Ureter (tissue), 1 donor: ENCODE measurements around the gene WWP2. TPM values are rescaled to one million over a fixed set of nuclear protein-coding genes. Genes with fewer than 3 reads are reported as not detected.
"Not testable (repeated sequence)": the region's sequence is repeated elsewhere in the genome, so short reads cannot be mapped to it uniquely, and the experiment has no call there.

Experiments used
- DNase-seq: peaks from one replicate; pipeline ENCODE4 v3.0.0-alpha.2; 2020; ENCODE audit warnings: low spot score
- total RNA-seq: library from RNA; stranded (reverse); gene quantifications from one replicate; pipeline ENCODE4 v1.2.4, GENCODE V29; 2023
- donor health status: DM: yes; HTN: yes; CAD: no.

WWP2 gene
- total RNA-seq, 1 donor from 2014 or later = 97.8 TPM

- DNase-seq = no peak
These were observed 16.2 kb upstream of the WWP2 start for GRCh38 chr16:69745959-69746358.

- no peak for DNase-seq
These were observed 15.0 kb upstream of the WWP2 start for GRCh38 chr16:69747115-69747514.

DNA sequence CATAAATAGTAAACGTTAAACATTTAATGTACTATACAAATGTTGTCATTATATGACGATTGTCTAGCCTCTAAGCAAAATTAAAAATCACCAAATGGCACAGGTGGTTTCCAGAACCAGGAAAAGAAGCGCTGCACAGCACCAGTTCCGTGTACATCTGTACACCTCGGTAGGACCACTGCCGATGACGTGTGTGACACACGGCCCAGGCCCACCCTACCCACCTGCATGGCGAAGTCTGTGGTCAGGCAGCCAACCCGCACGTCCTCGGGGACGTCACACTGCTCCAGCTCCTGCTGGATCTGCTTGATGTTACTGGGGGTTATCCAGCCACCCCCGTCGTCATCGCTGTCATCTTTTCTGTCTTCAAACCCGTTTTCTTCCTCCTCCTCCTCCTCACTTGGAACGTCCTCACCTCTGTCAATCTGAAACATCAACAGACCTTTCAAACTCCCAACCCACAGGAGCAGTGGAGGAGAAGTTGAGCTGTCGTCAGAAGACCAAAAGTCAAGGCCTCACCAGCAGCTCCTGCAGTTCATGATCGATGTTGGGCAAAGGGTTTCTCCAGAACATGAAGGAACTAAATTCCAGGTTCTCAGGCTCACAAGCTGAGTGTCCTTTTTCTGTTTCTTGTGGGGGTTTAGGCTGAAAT lies 13.3 kb upstream of the WWP2 start:
- no peak for DNase-seq

GRCh38 chr16:69754143-69754468 lies 8.0 kb upstream of the WWP2 start:
- no peak for DNase-seq

DNA sequence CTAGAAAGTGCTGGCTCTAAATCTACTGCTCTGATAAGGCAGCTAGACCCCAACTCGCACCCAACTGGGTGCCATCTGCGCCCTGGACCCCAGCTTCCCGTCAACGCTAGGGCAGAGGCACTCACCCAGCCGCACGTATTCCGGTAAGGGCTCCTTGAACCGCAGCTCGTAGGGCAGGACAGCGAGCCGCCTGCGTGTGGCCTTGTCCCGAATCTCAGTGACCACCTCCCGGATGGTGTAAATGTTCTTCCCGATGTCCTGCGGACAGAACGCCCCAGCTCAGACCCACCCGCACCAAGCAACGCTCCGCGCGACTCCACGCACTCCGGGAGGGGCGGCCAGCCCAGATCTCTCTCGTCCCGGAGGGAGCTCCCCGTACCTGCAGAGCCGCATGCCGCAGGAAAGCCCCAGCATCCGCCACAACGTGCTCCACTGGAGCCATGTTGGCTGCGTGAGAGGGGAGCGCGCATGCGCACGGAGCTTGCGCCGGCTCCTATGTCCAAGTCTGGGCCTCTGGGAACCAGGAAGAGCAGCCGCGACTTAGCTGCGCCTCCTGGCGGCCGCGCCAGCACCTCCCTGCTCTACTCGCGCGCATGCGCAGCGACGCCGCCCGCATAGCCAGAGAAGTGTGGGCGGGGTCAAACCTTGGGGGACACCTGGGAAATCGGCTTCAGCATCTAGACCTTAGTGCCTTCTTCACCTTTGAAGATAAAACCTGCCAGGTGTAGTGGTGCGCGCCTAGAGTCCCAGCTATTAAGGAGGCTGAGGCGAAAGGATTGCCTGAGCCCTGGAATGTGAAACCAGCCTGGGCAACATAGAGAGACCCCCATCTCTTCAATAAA lies 7.4 kb upstream of the WWP2 start, which contains the start of gene NOB1:
Gene NOB1, minus strand, starts transcription at position 458 of the 842 bp plus-strand sequence. Its CDS starts 16 bp downstream, at position 442.
- DNase-seq = peak; percentile 95

- no peak for DNase-seq
These were observed 5.4 kb upstream of the WWP2 start for GRCh38 chr16:69756705-69757104.

- DNase-seq = not testable (repeated sequence)
These were observed 4.8 kb upstream of the WWP2 start for GRCh38 chr16:69757375-69757774.

GRCh38 chr16:69762814-69763598 lies 874 bp downstream of the WWP2 start:
- DNase-seq = no peak

GRCh38 chr16:69763599-69763942 lies 1.4 kb downstream of the WWP2 start:
- DNase-seq = no peak

GRCh38 chr16:69767459-69768229 lies 5.5 kb downstream of the WWP2 start:
- no peak for DNase-seq

DNA sequence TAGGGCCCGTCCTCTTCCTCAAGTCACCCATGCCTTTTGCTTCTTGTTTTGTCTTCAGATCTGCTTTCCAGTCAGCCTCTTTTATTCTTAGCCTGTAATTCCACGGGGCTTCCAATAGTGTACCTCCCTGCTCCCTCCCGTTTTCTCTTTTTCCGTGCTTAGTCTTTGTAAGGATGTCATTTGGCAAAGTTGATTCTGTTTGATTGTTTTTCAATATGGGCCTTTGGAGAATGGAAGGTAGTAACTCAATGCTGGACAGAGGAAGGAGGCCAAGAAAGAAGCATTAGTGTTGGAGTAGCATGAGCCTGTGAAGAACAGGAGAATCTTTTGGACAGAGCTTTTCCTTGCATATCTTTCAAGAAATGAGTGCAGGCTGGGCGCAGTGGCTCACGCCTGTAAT lies 6.5 kb downstream of the WWP2 start:
- no peak for DNase-seq

DNA sequence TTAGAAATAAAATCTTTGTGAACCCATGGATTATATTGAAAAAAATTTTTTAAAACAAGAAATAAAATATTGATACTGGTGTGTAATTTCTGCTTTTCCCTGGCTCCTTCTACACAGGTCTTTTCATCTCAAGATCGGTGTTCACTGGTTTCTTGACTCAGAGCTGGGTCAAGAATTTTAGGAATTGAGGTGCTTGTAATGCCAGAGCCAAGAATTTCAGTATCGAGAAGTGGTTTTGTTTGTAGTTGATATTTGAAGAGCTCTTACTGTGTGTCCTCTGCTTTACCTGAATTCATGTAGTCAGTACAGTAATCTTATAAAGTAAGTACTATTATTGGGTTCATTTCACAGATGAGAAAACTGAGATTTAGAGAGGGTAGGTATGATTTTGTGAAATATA lies 7.3 kb downstream of the WWP2 start:
- DNase-seq = no peak

DNA sequence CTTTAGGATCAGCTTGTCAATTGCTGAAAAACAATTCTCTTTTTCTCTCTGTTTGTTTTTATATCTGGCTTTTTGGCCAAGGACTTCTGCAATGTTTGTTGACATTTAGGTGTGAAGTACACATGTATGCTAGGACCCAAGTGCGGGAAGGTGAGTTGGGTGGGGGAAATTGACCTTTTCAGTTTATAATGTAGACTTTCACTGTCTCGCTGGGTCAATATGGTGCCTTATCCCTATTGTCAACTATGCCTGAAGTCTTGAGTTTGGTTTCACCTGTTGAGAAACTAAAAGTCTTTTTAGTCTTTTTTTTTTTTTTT lies 9.5 kb downstream of the WWP2 start:
- DNase-seq = no peak

DNA sequence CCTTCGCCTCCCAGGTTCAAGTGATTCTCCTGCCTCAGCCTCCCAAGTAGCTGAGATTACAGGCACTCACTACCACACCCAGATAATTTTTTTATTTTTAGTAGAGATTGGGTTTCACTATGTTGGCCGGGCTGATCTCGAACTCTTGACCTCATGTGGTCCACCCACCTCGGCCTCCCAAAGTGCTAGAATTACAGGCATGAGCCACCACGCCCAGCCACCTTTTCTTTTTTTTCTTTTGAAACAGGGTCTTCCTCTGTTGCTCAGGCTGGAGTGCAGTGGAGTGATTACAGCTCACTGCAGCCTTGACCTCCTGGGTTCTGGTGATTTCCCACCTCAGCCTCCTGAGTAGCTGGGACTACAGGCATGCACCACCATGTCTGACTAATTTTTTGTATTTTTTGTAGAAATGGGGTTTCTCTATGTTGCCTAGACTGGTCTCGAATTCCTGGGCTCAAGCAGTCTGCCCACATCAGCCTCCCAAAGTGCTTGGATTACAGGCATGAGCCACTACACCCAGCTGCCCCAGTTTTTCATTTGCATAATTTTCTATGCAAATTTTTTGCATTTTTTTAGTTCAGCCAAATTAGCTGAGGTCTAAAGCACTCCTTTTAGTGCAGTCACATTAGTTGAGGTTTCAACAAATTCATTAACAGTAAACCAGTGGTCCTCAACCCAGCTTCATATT lies 11.3 kb downstream of the WWP2 start:
- DNase-seq = no peak

- no peak for DNase-seq
These were observed 13.4 kb downstream of the WWP2 start for GRCh38 chr16:69775563-69775962.

GRCh38 chr16:69779724-69780123 lies 17.6 kb downstream of the WWP2 start:
- DNase-seq = no peak

GRCh38 chr16:69781118-69781517 lies 19.0 kb downstream of the WWP2 start:
- DNase-seq = no peak

DNA sequence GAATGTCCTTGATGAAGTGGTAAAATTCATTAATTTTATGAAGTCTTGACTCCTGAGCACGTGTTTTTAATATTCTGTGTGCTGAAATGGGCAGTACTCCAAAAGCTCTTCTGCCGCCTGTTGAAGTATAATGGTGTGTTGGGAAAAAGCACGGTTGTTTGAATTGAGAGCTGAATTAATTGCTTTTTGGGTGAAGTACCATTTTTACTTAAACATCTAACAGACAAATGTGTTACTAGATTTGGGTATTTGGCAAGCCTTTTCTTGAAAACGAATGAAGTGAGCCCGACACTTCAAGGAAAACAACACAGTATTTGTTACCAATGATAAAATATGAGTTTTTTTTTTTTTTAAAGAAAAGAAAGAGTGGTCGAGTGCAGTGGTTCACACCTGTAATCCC lies 22.5 kb downstream of the WWP2 start:
- no peak for DNase-seq

DNA sequence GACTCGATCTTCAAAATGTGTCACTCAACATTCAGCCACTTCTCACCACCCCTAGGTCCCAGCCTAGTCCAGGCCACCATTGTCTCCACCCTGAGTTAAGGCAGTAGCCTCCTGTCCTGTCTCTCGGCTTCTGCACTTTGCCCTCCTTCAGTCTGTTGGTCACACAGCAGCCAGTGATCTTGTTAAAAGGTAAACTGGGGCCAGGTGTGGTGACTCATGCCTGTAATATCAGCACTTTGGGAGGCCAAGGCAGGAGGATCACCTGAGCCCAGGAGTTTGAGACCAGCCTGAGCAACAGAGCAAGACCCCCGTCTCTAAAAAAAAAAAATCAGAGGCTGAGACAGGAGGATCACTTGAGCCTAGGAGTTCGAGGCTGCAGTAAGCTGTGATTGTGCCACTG lies 25.8 kb downstream of the WWP2 start:
- no peak for DNase-seq

GRCh38 chr16:69791391-69791847 lies 29.3 kb downstream of the WWP2 start:
- DNase-seq = not testable (repeated sequence)

GRCh38 chr16:69793526-69793925 lies 31.4 kb downstream of the WWP2 start:
- no peak for DNase-seq
